ENCODE results near the gene FRMD6. TPM values are rescaled to one million over a fixed set of nuclear protein-coding genes. Genes with fewer than 3 reads are reported as not detected.

The FRMD6 gene
- total and polyA plus RNA-seq, 2 experiments from 2014 or later: 5.4 to 18.7 TPM

- Histone ChIP-seq H2AFZ (no peak overlapping the region), H3K36me3 (ENCODE audit: insufficient read depth) (no peaks in the 10 kb centered on the region), H4K20me1 (replicated peaks; ENCODE audit: insufficient read depth) (no peaks in the 10 kb centered on the region), H3K4me1 (ENCODE audit: insufficient read depth) (peaks cover 7% of the 10 kb centered on the region; the same call in 1 of the 2 replicates), H3K79me2 (replicated peaks; ENCODE audit: insufficient read depth) (no peaks in the 10 kb centered on the region), H3K4me2 (no peak overlapping the region), H3K27ac (ENCODE audit: low read depth) (no peak overlapping the region), H3K27me3 (ENCODE audit: insufficient read depth) (no peaks in the 10 kb centered on the region), H3K4me3 (no peak overlapping the region), H3F3A (replicated peaks; ENCODE audit: low read depth) (no peaks in the 10 kb centered on the region), H3K9me2 (ENCODE audit: insufficient read depth) (no peaks in the 10 kb centered on the region)
- no peaks in the 10 kb centered on the region for H3K27me3 Mint-ChIP-seq (ENCODE audit: insufficient read depth, low read depth, poor library complexity)
- peaks cover 11% of the 10 kb centered on the region; the same call in 2 of the 3 replicates for H3K4me1 Mint-ChIP-seq
- H3K36me3 Mint-ChIP-seq (ENCODE audit: low read depth): no peaks in the 10 kb centered on the region
- no peak for DNase-seq (ENCODE audit: low spot score)
- H3K4me3 Mint-ChIP-seq: no peak overlapping the region
- TF ChIP-seq CTCF (conservative IDR thresholded peaks at IDR 0.05; ENCODE audit: low read depth in 2 of 2): no peak
- no peaks in the 10 kb centered on the region for H3K9me3 Mint-ChIP-seq
- no peak overlapping the region; the same call in 1 of the 2 replicates for H3K27ac Mint-ChIP-seq
- ATAC-seq: no peak
These were observed 46.1 kb downstream of the FRMD6 start for GRCh38 chr14:51697848-51698247.

GRCh38 chr14:51701951-51702350 is 50.2 kb downstream of the FRMD6 start:
- Histone ChIP-seq H4K20me1 (replicated peaks; ENCODE audit: insufficient read depth) (no peaks in the 10 kb centered on the region), H3K36me3 (ENCODE audit: insufficient read depth) (no peaks in the 10 kb centered on the region), H3K79me2 (replicated peaks; ENCODE audit: insufficient read depth) (no peaks in the 10 kb centered on the region), H3F3A (replicated peaks; ENCODE audit: low read depth) (no peaks in the 10 kb centered on the region), H3K9me2 (ENCODE audit: insufficient read depth) (no peaks in the 10 kb centered on the region), H3K4me1 (ENCODE audit: insufficient read depth) (peaks cover 23% of the 10 kb centered on the region), H2AFZ (no peak overlapping the region), H3K27ac (ENCODE audit: low read depth) (no peak overlapping the region), H3K27me3 (ENCODE audit: insufficient read depth) (no peaks in the 10 kb centered on the region), H3K4me2 (no peak overlapping the region), H3K4me3 (no peak overlapping the region)
- peak; percentile 19 for DNase-seq (ENCODE audit: low spot score)
- H3K27ac Mint-ChIP-seq: no peak overlapping the region
- H3K4me3 Mint-ChIP-seq: no peak overlapping the region
- peaks cover 15% of the 10 kb centered on the region for H3K4me1 Mint-ChIP-seq
- no peaks in the 10 kb centered on the region for H3K36me3 Mint-ChIP-seq (ENCODE audit: low read depth)
- H3K9me3 Mint-ChIP-seq: no peaks in the 10 kb centered on the region
- no peaks in the 10 kb centered on the region for H3K27me3 Mint-ChIP-seq (ENCODE audit: insufficient read depth, low read depth, poor library complexity)
- ATAC-seq: no peak
- no peak for TF ChIP-seq NANOG (IDR thresholded peaks at IDR 0.05; ENCODE audit: borderline replicate concordance)
- TF ChIP-seq STAT1 (IDR thresholded peaks at IDR 0.05; ENCODE audit: unreplicated experiment): no peak
- no peak for TF ChIP-seq ZNF114 (CRISPR knock-in tag; IDR thresholded peaks at IDR 0.05)
- TF ChIP-seq EZH2 (IDR thresholded peaks at IDR 0.05; ENCODE audit: low read depth, unreplicated experiment): no peak
- TF ChIP-seq ETS1 (IDR thresholded peaks at IDR 0.05): no peak
- no peak for TF ChIP-seq ZNF462 (CRISPR knock-in tag; IDR thresholded peaks at IDR 0.05)
- no peak for TF ChIP-seq EZH2phosphoT487 (IDR thresholded peaks at IDR 0.05; ENCODE audit: unreplicated experiment)
- no peak for TF ChIP-seq CREB1 (CRISPR knock-in tag; IDR thresholded peaks at IDR 0.05; ENCODE audit: low read depth)
- no peak for TF ChIP-seq CTCF (conservative IDR thresholded peaks at IDR 0.05; ENCODE audit: low read depth in 2 of 2)
